HK-2 (cell line): Measurements from ENCODE around the gene HAT1.
"Not testable (repeated sequence)": the region's sequence is repeated elsewhere in the genome, so short reads cannot be mapped to it uniquely, and the experiment has no call there.

Experiments used
- DNase-seq: peaks from one replicate; pipeline ENCODE4 v3.0.0-alpha.2; 2018; ENCODE audit not compliant: unreplicated experiment

The HAT1 gene

DNA sequence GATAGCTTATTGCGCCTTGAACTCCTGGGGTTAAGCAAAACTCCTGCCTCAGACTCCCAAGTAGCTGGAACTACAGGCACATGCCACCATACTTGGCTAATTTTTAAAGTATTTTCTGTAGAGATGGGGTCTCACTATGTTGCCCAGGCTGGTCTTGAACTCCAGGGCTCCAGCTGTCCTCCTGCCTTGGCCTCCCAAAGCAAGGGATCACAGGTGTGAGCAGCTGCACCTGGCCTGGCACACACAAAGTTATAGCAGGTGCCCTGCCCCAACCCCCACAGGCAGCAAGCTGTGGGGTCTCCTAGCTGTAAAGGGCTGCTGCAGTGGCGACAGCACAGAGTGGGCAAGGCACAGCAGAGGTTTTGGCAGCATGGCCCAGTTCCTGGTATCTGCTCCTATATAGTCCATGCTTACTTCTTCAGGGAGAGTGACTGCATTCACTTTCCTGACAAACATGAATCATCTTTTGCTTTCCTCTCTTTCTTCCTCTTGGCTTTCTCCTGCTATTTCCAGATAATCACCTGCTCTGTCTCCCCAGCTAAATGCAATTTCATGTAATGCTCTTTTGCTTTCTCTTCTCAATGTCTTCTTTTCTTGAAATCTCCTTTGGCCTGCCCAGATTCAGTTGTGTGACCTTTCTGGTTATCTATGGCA is 50.2 kb downstream of the HAT1 start:
- no peak for DNase-seq

DNA sequence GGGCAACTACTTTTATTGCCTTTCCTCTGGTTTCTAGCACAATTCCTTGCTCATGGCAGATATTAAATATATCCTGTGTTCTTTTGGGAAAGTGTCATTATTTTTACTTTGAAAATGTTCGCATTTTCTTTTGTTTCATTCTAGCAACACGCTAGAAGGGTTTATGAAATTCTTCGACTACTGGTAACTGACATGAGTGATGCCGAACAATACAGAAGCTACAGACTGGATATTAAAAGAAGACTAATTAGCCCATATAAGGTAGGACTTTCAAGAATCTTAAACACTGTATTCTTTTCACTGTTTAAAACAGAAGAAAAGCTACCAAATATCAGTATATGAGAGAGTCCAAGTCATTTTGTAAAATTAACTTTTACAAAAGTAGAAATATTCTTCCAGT is 56.8 kb downstream of the HAT1 start:
- no peak for DNase-seq

DNA sequence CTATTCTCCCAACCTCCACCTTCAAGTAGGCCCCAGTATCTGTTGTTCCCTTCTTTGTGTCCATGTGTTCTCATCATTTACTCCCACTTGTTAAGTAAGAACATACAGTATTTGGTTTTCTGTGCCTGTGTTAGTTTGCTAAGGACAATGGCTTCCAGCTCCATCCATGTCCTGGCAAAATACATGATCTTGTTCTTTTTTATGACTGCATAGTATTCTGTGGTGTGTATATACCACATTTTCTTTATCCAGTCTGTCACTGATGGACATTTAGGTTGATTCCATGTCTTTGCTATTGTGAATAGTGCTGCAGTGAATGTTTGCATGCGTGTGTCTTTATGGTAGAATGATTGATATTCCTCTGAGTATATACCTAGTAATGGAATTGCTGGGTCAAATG is 61.7 kb downstream of the HAT1 start:
- DNase-seq, result not testable (repeated sequence)

DNA sequence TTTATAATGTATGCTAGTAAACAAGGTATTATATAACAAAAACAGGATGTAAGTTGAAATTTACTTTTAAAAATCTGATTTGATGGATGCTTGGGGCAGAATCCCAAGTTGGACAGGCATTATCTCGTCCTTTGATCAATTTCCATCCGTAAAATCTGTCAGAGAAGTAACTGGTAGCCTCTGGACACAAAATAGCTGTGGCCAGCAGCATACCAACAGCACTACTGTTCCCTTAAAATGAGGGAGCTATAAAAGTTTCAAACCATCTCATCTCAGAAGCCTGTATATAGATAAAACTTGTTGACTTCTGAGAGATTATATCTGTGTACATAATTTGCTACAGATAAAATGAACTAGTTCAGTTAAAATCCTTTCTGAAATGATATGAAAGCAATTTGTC is 62.8 kb downstream of the HAT1 start:
- DNase-seq, result no peak

DNA sequence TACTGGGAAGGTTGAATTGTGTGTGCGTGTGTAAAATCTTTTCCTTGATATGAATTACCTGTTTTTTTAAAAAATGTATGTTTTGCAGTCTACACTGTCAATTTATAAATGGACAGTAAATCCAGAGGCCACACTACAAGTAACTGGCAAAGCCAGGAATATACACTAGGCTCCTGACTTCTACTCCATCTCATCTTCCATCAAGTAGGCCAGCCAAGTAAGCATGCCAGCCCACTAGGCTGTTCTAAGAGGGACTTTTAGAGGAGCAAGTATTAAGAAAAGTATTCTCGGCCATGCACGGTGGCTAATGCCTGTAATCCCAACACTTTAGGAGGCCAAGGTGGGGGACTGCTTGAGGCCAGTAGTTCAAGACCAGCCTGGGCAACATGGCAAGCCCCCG is 64.5 kb downstream of the HAT1 start:
- DNase-seq, result no peak

DNA sequence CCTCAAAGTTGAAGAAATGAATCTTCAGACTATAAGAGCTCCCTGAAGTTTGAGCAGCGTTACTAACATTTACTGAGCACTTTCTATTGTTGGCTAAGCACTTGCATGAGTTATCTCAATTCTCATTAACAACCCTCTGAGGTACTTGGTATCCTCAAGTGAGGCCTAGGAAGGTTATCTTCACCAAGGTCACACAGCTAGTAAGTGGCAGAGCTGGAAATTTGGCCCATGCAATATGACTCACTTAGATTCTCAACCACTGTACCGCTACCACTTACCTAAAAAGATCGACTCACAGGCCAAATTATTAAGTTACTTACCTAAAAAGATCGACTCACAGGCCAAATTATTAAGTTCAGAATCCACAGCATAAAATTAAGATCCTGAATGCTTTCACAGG is 68.8 kb downstream of the HAT1 start:
- DNase-seq, result no peak

DNA sequence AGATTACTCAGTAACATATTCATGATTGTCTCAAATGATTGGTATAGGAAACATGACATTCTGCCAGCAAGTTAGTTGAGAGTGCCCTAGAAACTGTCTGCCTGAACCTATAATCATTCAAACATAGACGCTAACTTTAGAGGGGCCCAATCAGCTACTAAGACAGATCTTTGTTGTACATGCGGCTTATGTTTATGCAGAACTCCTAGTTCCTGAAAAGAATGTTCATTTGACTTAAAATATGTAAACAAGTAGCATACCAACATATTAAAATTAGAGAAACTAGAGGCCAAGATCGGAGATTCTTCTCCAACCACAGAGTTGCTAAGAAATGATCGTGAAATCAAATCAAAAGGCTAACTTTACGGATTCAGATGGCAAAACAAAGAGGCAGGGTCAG is 73.3 kb downstream of the HAT1 start:
- DNase-seq, result no peak

DNA sequence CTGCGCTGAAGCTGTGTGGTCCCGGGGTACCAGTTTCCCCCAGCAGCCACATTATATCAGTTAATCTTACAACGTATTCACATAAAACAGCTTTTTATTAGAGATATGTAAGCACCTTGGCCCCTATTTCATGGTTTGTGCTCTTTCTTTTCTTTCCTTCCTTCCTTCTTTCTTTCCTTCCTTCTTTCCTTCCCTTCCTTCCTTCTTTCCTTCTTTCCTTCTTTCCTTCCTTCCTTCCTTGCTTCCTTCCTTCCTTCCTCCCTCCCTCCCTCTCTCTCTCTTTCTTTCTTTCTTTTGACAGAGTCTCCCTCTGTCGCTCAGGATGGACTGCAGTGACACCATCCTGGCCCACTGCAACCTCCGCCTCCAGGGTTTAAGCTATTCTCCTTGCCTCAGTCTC is 73.8 kb downstream of the HAT1 start:
- no peak for DNase-seq

DNA sequence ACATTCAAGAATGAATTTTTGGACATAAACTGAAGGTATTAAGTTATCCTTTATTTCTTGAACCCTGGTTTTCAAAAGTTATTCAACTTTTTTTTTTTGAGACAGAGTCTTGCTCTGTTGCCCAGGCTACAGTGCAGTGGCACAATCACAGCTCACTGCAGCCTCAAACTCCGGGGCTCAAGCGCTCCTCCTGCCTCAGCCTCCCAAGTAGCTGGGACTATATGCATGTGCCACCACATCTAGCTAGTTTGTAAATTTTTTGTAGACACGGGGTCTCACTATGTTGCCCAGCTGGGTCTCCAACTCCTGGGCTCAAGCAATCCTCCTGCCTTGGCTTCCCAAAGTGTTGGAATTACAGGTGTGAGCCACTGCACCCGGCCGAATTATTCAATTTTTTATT is 74.8 kb downstream of the HAT1 start:
- DNase-seq, result not testable (repeated sequence)

DNA sequence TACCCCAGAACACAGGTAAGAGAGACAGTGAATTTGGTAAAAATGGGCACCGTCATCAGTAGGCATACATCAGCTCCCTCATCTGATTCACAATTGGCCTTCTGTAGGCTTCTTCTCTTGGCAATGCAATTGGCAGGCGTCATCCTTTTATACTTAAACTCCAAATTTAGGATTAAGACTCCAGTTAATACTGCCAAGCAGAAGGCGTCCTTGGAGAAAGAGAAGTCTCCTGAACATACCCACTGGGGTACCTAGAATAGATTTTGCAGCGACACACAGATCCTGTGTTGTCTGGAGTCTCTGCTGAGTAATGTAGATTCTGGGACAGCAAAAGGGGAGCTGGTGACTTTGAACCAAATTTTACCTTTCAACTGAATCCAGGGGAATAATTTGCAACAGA is 76.9 kb downstream of the HAT1 start:
- DNase-seq, result no peak

DNA sequence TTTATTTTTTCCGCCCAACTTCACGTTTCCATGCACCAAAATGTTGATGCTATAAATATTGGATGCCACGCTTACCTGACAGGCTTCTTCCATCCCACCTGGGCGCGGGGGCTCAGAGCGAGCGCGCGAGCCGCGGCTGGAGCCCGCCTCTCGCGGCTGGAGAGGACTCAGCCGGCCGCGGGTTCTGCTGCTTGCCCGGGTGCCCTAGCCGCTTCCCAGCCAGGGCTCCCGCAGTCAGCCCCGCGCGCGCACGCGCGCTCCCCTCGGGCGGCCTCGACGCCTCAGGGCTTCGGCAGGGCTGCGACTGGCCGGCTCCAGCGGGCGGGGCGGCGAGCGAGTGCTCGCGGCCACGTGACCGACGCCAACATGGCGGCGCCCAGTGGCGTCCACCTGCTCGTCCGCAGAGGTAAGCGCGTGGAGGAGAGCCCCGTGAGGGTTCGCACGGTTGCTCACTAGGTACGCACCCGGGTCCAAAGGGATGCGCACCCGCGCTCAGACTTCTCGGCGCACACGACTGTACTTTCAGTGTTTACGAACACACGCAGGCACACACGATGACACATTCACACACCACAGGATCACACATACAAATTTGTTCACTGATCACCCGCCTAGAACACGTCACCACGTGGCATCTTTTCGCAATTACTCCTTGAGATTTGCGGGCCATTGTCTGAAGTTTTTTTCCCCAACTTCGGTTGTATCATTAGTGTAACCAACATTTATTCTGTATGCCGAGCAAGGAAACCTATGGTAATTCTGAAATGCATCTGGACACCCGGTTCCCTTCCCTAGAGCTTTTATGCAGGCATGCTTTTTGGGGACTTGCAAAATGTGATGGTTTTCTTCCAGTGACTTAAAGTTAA is 77.6 kb downstream of the HAT1 start, which contains the start of gene METAP1D:
METAP1D (plus strand) TSS at position 350 of the 866 bp plus-strand sequence; CDS start at position 367, 17 bp downstream.
- DNase-seq, result peak; percentile 95

DNA sequence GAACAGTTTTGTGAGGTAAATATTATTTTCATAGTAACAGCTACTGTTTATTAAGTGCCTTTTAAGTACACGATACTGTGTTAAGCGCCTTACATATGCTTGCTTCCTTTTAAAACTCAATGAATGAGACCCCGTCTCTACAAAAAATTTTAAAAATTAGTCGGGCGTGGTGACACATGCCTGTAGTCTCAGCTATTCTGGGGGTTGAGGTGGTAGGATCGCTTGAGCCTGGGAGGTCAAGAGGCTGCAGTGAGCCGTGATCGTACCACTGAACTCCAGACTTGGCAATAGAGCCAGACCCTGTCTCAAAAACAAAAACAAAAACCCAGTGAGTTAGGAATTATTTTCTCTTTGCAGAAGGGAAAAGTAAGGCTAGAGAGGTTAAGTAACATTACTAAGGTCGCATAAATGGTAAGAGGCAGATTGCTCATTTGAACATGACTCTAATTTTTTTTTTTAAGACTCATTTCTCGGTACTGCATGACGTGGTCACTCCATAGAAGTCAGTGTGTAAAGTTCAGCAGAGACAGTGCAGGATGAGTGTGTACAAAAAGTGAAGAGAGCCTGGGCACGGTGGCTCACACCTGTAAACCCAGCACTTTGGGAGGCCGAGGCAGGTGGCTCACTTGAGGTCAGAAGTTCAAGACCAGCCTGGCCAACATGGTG is 78.6 kb downstream of the HAT1 start:
- DNase-seq, result no peak

DNA sequence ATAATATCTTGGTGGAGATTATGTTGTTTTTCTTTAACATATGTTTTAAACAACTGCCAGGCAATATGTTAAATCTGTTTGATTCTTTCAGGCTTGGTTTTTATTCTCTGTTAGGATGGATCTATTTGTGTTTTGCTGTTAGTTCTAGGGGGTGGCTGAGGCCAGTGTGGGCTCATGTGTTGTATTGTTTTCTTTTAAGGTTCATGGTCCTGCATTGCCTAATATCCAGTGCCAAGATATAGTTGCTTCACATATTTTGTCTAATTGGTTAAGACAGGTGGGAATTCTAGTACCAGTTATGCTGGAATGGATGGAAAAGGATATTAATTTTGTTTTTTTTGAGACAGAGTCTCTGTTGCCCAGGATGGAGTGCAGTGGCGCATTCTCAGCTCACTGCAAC is 85.1 kb downstream of the HAT1 start:
- DNase-seq, result no peak

DNA sequence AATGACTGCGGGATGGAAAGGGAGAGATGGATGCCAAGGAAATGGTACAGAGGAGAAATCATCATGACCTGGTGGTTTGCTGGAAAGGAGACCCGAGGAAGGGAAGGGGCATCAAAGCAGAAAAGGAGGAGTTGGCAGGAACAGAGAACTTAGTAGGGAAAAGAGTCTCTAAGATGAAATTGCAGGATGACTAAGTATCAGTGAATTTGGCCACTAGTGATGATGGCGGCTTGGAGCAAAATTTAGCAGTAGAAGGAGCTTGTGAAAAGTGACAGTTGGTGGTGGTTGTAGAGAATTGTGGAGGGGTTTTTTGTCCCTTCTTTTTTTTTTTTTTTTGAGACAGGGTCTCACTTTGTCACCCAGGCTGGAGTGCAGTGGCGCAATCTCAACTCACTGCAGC is 87.6 kb downstream of the HAT1 start:
- no peak for DNase-seq

DNA sequence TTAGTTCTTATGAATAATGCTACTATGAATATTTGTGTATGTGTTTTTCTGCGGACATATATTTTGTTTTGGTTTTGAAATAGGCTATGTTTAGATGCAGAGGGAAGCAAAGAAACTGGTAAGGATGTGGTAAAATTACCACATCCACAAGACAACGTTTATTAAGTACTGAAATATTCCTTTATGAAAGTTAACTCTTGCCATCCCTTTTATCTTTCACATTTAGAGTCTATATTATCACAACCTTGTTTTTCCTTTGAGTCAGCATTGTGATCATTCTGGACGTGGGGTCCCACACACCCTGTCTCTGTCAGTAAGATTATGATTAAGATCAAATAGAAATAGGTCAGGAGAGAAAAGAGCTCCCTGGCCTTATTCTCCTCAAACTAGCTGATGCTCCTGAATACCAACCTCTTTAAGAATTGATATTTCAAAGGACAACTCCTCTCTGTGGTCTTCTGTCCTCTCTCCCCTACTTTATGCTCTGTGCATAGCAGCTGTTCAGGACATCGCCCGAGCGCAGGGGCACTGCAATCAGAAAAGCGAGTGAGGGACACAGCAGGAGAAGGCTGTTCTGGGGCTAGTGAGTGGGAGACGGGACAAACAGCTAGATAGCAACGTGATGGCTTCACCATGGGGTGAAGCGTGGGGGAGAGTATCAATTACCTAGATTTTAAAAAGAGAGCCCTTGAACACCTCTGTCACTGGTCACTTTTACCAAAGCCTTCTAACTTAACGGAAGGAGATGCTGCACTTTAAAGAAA is 89.7 kb downstream of the HAT1 start:
- no peak for DNase-seq

DNA sequence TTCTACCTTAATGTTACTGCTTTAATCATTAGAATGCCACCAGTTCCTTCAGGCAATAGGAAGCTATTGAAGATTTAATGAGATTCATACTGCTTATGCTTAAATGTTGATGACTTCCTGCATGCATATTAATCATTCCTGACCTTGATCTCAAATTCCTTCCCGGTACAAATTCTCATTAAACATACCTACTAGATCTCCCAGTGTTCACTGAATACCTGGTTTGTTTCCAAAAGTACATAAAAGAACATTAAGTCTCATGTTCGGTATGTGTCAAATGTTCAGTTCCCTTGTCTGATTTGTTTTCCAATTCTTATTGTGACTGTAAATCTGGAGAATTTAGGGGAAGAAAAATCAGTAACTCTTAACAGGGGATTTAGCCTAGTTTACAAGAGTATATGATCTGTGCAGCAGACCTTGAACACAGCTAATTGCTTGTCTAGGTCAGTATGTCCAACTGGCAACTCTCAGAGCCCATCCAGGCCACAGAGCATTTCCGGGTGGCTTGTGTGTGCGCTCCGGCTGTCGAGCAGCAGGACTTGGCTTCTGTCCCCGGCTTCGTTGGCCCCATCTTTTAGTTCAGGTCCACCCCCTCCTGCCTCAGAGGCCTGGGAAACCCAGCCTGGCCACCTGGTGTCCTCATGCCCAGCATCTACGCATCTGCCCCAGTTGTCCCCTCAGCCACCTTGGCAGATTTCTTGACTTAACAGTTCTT is 90.6 kb downstream of the HAT1 start:
- DNase-seq, result no peak

DNA sequence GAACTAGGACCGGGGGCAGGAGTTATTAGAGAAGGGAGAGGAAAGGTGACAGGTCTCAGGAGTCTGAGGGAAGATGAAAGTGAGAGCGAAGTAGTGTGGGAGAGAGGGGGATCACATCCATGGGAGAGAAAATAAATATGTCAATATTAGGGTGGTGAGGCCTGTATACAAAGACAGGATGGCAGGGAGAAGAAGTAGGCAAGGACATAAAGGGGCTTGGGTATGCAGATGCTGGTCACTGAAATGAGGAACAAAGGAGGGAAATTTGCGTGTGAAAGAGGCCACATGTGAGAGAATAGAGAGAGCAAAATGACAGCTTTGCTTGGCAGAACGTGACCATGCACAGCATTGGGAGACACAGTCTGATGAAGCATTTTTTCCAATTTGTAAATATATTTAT is 91.1 kb downstream of the HAT1 start:
- no peak for DNase-seq

DNA sequence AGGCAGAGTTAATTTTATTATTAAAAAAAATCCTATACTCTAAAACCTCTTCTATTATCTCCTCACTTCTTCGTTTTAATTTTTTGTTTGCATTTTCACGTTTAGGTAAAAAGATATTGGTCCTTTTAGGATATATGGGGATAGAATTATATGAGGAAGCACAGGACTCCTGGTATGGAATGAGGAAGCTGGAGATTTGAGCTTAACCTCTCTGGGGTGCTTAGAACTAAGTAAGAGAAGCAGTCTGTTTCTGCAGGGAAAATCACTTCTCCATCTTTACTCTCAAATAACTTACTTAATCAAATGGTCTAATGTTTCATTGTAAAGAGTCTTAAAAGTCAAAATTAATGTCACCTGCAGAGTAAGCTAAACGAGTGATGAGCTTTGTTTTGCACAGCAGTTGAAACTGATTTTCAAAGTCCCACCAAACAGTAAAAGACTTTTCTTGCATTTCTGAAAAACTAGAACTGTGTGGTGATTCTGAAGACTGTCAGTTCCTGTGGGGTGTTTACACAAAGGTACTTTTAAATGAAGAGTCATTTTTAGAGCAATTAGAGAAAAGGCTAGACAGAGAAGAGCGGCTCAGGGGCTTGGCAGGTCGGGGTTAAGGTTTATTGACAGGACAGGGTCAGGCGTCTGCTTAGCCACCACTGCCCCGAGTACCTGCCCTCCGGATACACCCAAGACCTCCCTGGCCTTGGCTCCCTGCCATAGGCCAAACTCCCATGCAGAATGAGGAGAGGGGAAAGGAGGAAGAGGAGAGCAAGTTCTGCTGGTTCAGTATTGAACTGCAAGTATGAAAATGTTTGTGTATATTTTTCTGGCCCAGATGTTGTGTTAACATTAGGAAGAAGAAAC is 99.0 kb downstream of the HAT1 start:
- DNase-seq, result no peak

DNA sequence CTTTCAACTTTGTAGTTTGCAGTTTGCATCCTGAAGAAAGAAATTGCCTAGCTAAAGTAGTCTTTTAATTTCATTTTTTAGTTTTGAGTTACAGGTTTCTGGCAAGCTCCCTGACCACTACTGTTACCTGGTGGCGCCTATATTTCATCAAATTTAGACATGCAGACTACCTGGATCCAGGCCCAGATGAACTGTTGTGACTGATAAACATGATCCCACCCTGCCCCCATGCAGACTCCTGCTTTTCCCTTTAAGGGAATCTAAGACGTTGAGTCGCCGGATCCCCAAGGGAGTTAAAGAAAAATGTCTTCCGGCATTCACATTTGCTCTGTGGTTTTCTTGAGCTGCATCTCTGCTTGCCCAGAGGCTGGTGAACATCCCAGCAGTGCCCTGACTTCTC is 99.7 kb downstream of the HAT1 start:
- DNase-seq, result no peak

DNA sequence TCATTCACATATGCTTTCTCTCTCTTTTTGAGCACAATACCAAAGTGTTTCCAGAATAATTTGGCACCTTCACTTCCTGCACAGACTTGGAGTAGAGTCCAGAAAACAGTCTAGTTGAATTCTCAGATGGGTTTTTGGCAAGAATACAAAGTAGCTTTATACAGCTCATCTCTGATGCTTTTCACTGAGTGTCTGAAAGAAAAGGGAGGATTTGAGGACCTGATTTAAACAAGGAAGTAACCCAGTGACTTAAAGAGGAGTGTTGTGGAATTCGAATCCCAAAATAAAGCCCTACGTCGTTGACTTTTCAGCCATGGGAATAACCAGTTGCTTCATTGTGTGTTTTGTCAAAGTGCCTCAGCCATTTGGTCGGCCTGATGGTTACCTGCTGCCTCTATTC is 109.3 kb downstream of the HAT1 start:
- no peak for DNase-seq
